IMR-90 (cell line): ENCODE measurements around the gene PIP4K2A.

ENCODE experiments used
- ELK1 ChIP-seq: fragments of 150-350 bp; IDR thresholded peaks from 2 replicates; pipeline ENCODE4 v1.6.1; 2016; ENCODE audit warnings: low read depth, mild to moderate bottlenecking, low read length, moderate library complexity, borderline replicate concordance
- MAFK ChIP-seq: IDR thresholded peaks from 2 replicates; pipeline ENCODE4 v1.6.1; 2012; ENCODE audit warnings: low read depth, low read length, improper control_type of control experiment
- POLR2A ChIP-seq: IDR thresholded peaks from 2 replicates; pipeline ENCODE4 v1.6.1; 2012; ENCODE audit warnings: mild to moderate bottlenecking, low read depth, low read length

- TF ChIP-seq ELK1 (no peak), POLR2A (no peak), MAFK (no peak)
These were observed 37.9 kb downstream of the PIP4K2A start for GRCh38 chr10:22676435-22676834.
